T-helper 1 cell (primary cell): ENCODE measurements around the gene EYA3.

Experiments used
- DNase-seq, 5 donors: peaks; one replicate each; pipeline ENCODE4 v3.0.0-alpha.2; 2012 to 2020

The EYA3 gene

GRCh38 chr1:28070725-28071593 is 17.5 kb downstream of the EYA3 start:
- no peak for DNase-seq

- DNase-seq: no peak
Observed at GRCh38 chr1:28067523-28068090, 20.8 kb downstream of the EYA3 start.

DNA sequence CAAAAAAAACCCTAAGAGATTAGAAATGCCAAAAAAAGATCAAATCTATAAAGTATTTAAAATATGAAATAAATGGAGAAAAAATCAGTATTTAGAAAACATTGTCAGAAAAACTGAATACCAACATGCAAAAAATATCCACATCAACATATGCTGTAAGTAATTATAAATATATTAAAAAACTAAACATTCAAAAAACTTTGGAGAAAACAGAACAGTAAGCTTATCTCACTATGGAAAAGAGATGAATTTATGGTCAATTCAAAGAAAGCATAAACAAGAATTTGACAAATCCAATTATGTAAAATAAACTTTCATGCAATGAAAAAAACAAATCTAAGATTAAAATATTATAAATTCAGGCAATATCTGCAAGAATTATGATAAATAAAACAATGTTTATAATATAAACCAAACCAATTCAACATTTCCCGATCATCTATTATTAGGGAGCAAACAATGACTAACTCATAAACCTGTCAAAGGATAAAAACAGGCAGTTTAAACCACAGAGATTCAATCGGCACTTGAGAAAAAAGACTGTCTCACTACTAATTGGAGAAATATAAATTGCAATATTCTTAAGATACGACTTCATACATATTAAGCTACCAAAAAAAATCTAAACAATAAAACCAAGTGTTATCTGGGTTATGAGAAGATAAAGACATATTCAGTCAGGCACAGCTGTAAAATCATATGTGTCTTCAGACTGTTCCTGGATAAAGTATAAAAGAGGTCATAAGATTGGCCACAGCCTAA is 21.8 kb downstream of the EYA3 start:
- DNase-seq: no peak

- no peak for DNase-seq
Observed at GRCh38 chr1:28064064-28064463, 24.3 kb downstream of the EYA3 start.

DNA sequence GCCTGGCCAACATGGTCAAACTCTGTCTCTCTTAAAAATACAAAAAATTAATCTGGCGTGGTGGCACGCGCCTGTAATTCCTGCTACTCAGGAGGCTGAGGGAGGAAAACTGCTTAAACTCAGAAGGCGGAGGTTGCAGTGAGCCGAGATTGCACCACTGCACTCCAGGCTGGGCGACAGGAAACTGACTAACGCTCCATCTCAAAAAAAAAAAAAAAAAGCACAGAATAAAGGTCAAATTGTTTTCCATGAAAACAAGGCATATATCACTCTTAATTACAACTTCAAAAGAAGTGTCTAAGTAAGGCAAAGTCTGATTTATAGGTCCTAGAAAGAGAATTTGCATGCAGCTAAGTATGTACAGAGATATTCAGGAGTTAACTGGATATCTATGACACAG is 25.6 kb downstream of the EYA3 start:
- DNase-seq: peak in 1 of 5 donors; percentile 15

GRCh38 chr1:28058971-28059878 is 29.2 kb downstream of the EYA3 start:
- DNase-seq: peak in 1 of 5 donors; percentile 20

- no peak for DNase-seq
Observed at GRCh38 chr1:28058168-28058567, 30.2 kb downstream of the EYA3 start.

- peak in 4 of 5 donors; percentile 17 to 61 (median 26) for DNase-seq
Observed at GRCh38 chr1:28056129-28056925, 32.1 kb downstream of the EYA3 start.

- no peak for DNase-seq
Observed at GRCh38 chr1:28050776-28051175, 37.6 kb downstream of the EYA3 start.

- no peak for DNase-seq
Observed at GRCh38 chr1:28046716-28047115, 41.7 kb downstream of the EYA3 start.

DNA sequence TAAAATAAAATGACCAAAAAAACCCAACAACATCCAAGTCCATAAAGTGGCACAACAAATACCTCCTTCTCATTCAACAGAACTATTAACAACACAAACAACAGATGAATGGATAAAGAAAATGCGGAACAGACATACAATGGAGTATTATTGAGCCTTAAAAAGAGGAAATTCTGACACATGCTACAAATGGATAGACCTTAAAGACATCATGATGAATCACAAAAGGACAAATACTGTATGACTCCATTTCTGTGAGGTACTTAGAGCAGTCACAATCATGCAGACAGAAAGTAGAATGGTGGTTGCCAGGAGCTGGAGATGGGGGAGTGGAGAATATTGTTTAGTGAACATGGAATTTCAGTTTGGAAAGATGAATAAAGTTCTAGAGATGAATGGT is 42.6 kb downstream of the EYA3 start:
- DNase-seq: no peak

DNA sequence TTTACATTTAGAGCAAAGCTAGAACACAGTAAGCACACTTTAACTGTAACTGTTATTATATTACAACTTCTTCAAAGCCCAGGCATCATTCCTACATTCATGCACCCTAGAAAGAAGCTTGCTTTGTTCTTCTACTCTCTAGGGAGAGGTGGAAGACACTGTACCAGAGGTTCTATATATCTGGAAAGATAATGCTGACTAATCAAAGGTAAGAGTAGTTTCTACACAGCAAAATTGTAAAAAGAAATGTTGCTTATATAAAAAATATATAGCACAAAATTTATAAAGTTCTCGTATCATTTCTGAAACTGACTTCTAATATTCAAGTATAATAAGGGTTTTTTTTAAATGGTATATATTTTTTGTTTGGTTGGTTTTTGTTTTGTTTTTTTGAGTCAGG is 44.0 kb downstream of the EYA3 start:
- no peak for DNase-seq

- no peak for DNase-seq
Observed at GRCh38 chr1:28039341-28039740, 49.1 kb downstream of the EYA3 start.

GRCh38 chr1:28037946-28038345 is 50.5 kb downstream of the EYA3 start:
- DNase-seq: no peak

DNA sequence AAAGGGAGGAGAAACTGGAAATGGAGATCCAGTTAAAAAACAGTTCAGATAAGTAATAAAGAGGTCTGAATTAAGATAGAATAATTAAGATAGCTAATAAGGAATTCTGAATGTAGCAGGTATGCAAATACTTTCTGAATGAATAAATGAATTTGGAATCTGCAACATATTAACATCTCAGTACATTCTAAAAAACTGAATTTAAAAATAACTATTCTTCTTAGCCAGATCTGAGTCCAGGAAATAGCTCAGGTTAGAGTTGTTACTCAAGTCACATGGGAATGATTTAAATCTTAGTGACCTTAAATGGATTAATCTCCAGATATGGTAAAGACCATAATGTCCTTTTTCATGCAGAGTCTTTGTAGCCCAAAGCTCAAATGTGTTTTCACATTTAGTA is 51.2 kb downstream of the EYA3 start:
- no peak for DNase-seq

GRCh38 chr1:28036431-28036830 is 52.0 kb downstream of the EYA3 start:
- no peak for DNase-seq

DNA sequence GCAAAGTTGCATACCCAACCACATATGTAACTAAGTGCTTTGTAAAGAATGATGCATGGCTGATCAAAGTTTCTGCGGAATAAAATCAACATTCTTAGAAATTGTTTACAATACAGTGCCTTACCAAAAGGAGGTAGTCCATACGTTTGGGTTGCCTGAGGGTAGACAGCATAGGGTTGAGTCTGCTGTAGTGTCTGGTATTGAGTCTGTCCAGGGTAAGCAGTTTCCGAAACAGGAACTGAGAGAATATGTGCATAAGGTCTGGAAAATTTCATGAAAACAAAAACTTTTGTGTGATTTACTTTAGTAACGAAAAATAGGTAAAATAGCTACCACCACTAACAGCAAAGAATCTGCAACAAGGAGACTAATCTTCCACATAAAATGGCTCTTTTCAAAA is 53.0 kb downstream of the EYA3 start:
- DNase-seq: no peak

DNA sequence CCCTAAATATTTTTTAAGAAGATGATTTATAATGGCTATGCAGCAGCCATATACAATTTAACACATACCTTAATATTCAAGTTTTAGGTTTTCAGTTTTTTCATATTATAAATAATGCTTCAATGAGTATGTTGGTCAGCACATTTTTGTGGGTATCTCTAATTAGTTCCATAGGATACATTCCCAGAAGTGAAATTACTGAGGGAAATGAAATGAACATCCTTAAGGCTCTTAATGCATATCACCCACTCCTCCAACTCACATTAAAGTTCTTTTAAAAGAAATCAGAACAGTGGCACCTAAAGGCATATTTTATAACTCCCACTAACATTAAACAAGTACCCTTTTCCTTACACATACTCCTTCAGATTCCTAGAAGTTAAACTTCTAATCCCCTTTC is 56.1 kb downstream of the EYA3 start:
- no peak for DNase-seq

- DNase-seq: no peak
Observed at GRCh38 chr1:28031173-28031572, 57.2 kb downstream of the EYA3 start.

DNA sequence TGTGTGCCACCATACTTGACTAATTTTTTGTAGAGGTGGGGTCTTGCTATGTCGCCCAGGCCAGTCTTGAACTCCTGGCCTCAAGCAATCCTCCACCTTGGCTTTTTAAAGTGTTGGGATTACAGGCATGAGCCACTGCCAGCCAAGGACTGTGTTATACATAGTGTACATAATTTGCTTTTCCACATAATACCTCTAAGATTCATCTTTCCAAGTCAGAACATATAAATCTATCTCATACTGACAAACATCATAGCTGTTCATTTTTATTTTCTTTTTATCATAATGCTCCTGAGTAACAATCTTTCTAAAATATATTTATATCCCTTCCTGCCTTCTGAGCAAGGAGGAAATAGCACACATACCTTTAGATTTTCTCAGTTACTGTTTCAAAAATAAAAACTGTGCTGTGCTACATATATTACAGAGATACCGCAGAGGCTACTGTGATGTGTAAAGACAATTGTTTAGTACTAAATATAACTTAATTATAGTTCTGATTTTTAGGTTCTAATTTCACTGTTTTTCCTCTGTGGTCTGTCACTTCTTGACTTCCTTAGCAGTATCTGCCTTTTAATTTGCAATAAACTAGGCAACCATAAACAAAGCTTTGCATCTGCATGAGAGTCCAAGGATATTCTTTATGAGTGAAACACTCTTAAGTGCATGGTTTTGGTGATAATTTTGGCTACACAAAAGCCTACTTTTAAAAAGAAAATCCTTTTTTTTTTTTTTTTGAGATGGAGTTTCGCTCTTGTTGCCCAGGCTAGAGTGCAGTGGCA is 59.3 kb downstream of the EYA3 start:
- DNase-seq: no peak

DNA sequence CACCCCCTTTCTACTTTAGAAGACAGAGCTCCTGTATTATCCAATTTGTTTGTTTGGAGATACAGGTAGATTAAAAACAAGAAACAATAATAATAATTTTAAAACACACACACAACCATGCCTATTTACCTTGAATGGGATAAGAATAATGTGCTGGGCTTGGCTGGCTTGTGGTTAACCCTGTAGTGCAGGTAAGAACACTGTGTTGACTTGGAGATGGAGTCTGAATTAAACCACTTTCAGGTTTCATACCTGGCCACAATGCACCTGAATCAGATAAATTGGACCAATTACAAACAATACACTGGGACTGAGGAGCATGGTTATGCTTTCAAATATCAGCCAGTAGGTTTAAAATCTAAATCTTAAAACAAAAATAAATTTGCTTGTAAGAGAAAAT is 60.8 kb downstream of the EYA3 start:
- no peak for DNase-seq
